Measurements from ENCODE around the gene C3AR1. TPM values are rescaled to one million over a fixed set of nuclear protein-coding genes. Genes with fewer than 3 reads are reported as not detected.
A peak's percentile ranks its signal among the peaks of the same experiment; 100 is the strongest.
"Not testable (repeated sequence)": the region's sequence is repeated elsewhere in the genome, so short reads cannot be mapped to it uniquely, and the experiment has no call there.

C3AR1 gene
- total RNA-seq, 1 experiment from 2014 or later: not detected

DNA sequence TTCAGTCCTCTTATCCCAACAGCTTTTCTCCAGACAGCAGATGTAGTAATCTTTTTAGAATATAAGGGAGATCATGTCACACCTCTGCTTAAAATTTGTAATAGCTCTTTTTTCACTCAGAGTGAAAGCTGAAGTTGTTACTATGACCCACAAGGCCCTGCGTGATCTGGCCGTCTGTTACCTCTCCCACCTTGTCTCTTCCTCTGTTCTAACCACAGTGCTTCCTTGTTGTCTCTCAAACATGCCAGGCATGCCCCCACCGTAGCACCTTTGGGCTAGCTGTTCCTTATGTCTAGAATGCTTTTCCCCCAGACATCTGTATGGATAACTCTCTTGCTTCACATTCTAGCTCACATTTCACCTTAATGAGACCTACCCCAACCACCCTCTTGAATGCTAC is 22.4 kb upstream of the C3AR1 start:
- no peaks in the 10 kb centered on the region for H3K9me3 Mint-ChIP-seq (ENCODE audit: unreplicated experiment)
- peaks cover 48% of the 10 kb centered on the region for H3K36me3 Mint-ChIP-seq (ENCODE audit: insufficient read depth, unreplicated experiment)
- intact Hi-C loops (cut with micrococcal nuclease): no loop called here
- TF ChIP-seq CTCF (IDR thresholded peaks at IDR 0.05; ENCODE audit: unreplicated experiment): no peak
- no TSS peak for BruUV-seq (replicated peaks)
- peak overlapping the region; percentile 25 for H3K27ac Mint-ChIP-seq (ENCODE audit: low read depth, unreplicated experiment)
- H3K27me3 Mint-ChIP-seq (ENCODE audit: insufficient read depth, unreplicated experiment): no peaks in the 10 kb centered on the region
- no peak overlapping the region for H3K4me3 Mint-ChIP-seq (ENCODE audit: unreplicated experiment)
- no peak for DNase-seq (ENCODE audit: unreplicated experiment)
- POLR2A ChIA-PET: interaction anchor here (1.2 kb wide), 1 partner anchor 48 kb away, joined by 3 read pairs; no protein-coding TSS in a partner anchor
- peaks cover 30% of the 10 kb centered on the region for H3K4me1 Mint-ChIP-seq (ENCODE audit: insufficient read depth, unreplicated experiment)
- CTCF ChIA-PET: interaction anchor here (1.1 to 1.4 kb wide), 2 partner anchors 19 to 42 kb away, joined by 3 to 5 read pairs; no protein-coding TSS in a partner anchor

- CTCF ChIA-PET: interaction anchor here (0.7 to 1.4 kb wide), 3 partner anchors 9 to 773 kb away, joined by 3 to 5 read pairs (median 3); no protein-coding TSS in a partner anchor
- Mint-ChIP-seq H3K27me3 (ENCODE audit: insufficient read depth, unreplicated experiment) (no peaks in the 10 kb centered on the region), H3K4me1 (ENCODE audit: insufficient read depth, unreplicated experiment) (peaks cover 37% of the 10 kb centered on the region), H3K36me3 (ENCODE audit: insufficient read depth, unreplicated experiment) (peaks cover 39% of the 10 kb centered on the region), H3K9me3 (ENCODE audit: unreplicated experiment) (no peaks in the 10 kb centered on the region), H3K4me3 (ENCODE audit: unreplicated experiment) (no peak overlapping the region), H3K27ac (ENCODE audit: low read depth, unreplicated experiment) (peak overlapping the region; percentile 25)
- no TSS peak for BruUV-seq (replicated peaks)
- TF ChIP-seq CTCF (IDR thresholded peaks at IDR 0.05; ENCODE audit: unreplicated experiment): no peak
- POLR2A ChIA-PET: interaction anchor here (1.2 kb wide), 2 partner anchors 24 to 49 kb away, joined by 3 read pairs; no protein-coding TSS in a partner anchor
- intact Hi-C loops (cut with micrococcal nuclease): no loop called here
- no peak for DNase-seq (ENCODE audit: unreplicated experiment)
Observed at GRCh38 chr12:8087666-8088065, 21.5 kb upstream of the C3AR1 start.

- H3K4me3 Mint-ChIP-seq (ENCODE audit: unreplicated experiment): peak overlapping the region; percentile 99
- intact Hi-C loops (cut with micrococcal nuclease): loop anchor here (5.0 kb wide), 1 partner anchor 52 kb away; the partner anchor contains the start of gene FOXJ2
- H3K36me3 Mint-ChIP-seq (ENCODE audit: insufficient read depth, unreplicated experiment); H3K27me3 Mint-ChIP-seq (ENCODE audit: insufficient read depth, unreplicated experiment); POLR2A ChIA-PET; DNase-seq (ENCODE audit: unreplicated experiment); BruUV-seq (replicated peaks); H3K9me3 Mint-ChIP-seq (ENCODE audit: unreplicated experiment); H3K27ac Mint-ChIP-seq (ENCODE audit: low read depth, unreplicated experiment): not testable (repeated sequence)
- H3K4me1 Mint-ChIP-seq (ENCODE audit: insufficient read depth, unreplicated experiment): peaks cover 44% of the 10 kb centered on the region
- CTCF ChIA-PET: interaction anchor here (1.2 kb wide), 1 partner anchor 39 kb away, joined by 4 read pairs; no protein-coding TSS in a partner anchor
Observed at GRCh38 chr12:8084351-8084750, 18.2 kb upstream of the C3AR1 start.

DNA sequence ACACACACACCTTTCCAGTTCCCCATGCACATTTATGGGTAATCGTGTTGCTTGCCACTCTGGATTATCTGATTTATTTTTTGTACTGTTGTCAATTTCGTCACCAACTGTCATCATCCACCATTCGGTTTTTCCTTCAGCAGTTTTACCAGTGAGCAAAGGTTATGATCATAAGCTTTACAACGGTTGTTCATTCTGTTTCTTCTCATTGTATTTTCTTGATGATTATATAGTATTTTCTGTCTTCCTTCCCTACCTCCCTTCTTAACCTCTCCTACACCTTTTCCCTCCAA is 16.6 kb upstream of the C3AR1 start:
- no peaks in the 10 kb centered on the region for H3K27me3 Mint-ChIP-seq (ENCODE audit: insufficient read depth, unreplicated experiment)
- POLR2A ChIA-PET: interaction anchor here (0.7 to 1.2 kb wide), 6 partner anchors 24 to 71 kb away, joined by 3 to 8 read pairs (median 4); no protein-coding TSS in a partner anchor
- H3K4me1 Mint-ChIP-seq (ENCODE audit: insufficient read depth, unreplicated experiment): peaks cover 31% of the 10 kb centered on the region
- CTCF ChIA-PET: interaction anchor here (0.7 to 1.6 kb wide), 3 partner anchors 37 to 1869 kb away, joined by 3 to 5 read pairs (median 3); no protein-coding TSS in a partner anchor
- TF ChIP-seq CTCF (IDR thresholded peaks at IDR 0.05; ENCODE audit: unreplicated experiment): no peak
- peak overlapping the region; percentile 99 for H3K4me3 Mint-ChIP-seq (ENCODE audit: unreplicated experiment)
- H3K27ac Mint-ChIP-seq (ENCODE audit: low read depth, unreplicated experiment): peak overlapping the region; percentile 98
- no peaks in the 10 kb centered on the region for H3K9me3 Mint-ChIP-seq (ENCODE audit: unreplicated experiment)
- no TSS peak for BruUV-seq (replicated peaks)
- no peak for DNase-seq (ENCODE audit: unreplicated experiment)
- intact Hi-C loops (cut with micrococcal nuclease): loop anchor here (5.0 kb wide), 1 partner anchor 50 kb away; the partner anchor contains the start of gene FOXJ2
- H3K36me3 Mint-ChIP-seq (ENCODE audit: insufficient read depth, unreplicated experiment): no peaks in the 10 kb centered on the region
